CD14-positive monocyte (primary cell): Measurements from ENCODE around the gene WDR49. TPM values are rescaled to one million over a fixed set of nuclear protein-coding genes. Genes with fewer than 3 reads are reported as not detected.

Experiments
- DNase-seq, 3 donors: peaks; one replicate each; pipeline ENCODE4 v3.0.0-alpha.2; 2011 to 2022
- H2AFZ ChIP-seq: 2 replicates; pipeline ENCODE4 v1.6.0; 2012; ENCODE audit warnings: mild to moderate bottlenecking, low read depth, low read length, inconsistent platforms; ENCODE audit not compliant: insufficient read depth, poor library complexity, severe bottlenecking
- H3K27ac ChIP-seq, 2 donors: 1 replicate in 1 of 2; 2 replicates in 1 of 2; pipeline ENCODE4 v1.5.1; 2012 to 2013; ENCODE audit warnings: low read length in 2 of 2, control low read depth in 1 of 2, inconsistent platforms in 1 of 2, low read depth in 1 of 2, mild to moderate bottlenecking in 1 of 2
- H3K27me3 ChIP-seq, 2 donors: one replicate each; pipeline versions ENCODE4 v1.6.0 to v1.6.1; 2011 to 2013; ENCODE audit warnings: low read length in 2 of 2; ENCODE audit not compliant: control insufficient read depth in 2 of 2, insufficient read depth in 2 of 2
- H3K36me3 ChIP-seq, 2 donors: replicated peaks in 1 of 2; 1 replicate in 1 of 2; 2 replicates in 1 of 2; pipeline versions ENCODE4 v1.5.1 to v1.6.1; 2012 to 2013; ENCODE audit warnings: low read length in 2 of 2, control low read depth in 1 of 2, inconsistent platforms in 1 of 2, mild to moderate bottlenecking in 1 of 2; ENCODE audit not compliant: insufficient read depth in 2 of 2, control insufficient read depth in 1 of 2
- H3K4me1 ChIP-seq, 2 donors: 1 replicate in 1 of 2; 2 replicates in 1 of 2; pipeline versions ENCODE4 v1.5.1 to v1.6.1; 2012 to 2013; ENCODE audit warnings: low read length in 2 of 2, control low read depth in 1 of 2, inconsistent platforms in 1 of 2, mild to moderate bottlenecking in 1 of 2, moderate library complexity in 1 of 2; ENCODE audit not compliant: insufficient read depth in 2 of 2, control insufficient read depth in 1 of 2
- H3K4me2 ChIP-seq: replicated peaks from 2 replicates; pipeline ENCODE3; 2012; ENCODE audit warnings: low read length, moderate library complexity, mild to moderate bottlenecking; ENCODE audit not compliant: poor library complexity, severe bottlenecking; ENCODE audit errors: extremely low read depth
- H3K4me3 ChIP-seq, 3 experiments: fragments of 200-600 bp in 1 of 3; sonication (generic) in 1 of 3; replicated peaks in 1 of 3; 1 replicate in 2 of 3; 2 replicates in 1 of 3; pipeline ENCODE4 v1.5.1; 2011 to 2013; ENCODE audit warnings: low read length in 3 of 3, mild to moderate bottlenecking in 3 of 3, control low read depth in 2 of 3, low read depth in 2 of 3, inconsistent platforms in 1 of 3, moderate library complexity in 1 of 3
- H3K79me2 ChIP-seq: 2 replicates; pipeline ENCODE4 v1.6.0; 2012; ENCODE audit warnings: mild to moderate bottlenecking, control low read depth, inconsistent platforms, low read length, moderate library complexity; ENCODE audit not compliant: insufficient read depth
- H3K9ac ChIP-seq: 2 replicates; pipeline ENCODE4 v1.6.0; 2017; ENCODE audit warnings: low read length, mild to moderate bottlenecking; ENCODE audit not compliant: insufficient read depth, poor library complexity, severe bottlenecking
- H3K9me3 ChIP-seq, 2 donors: replicated peaks in 1 of 2; 1 replicate in 1 of 2; 2 replicates in 1 of 2; pipeline versions ENCODE4 v1.5.1 to v1.6.1; 2012 to 2013; ENCODE audit warnings: low read length in 2 of 2, control low read depth in 1 of 2; ENCODE audit not compliant: control insufficient read depth in 1 of 2, insufficient read depth in 1 of 2
- H4K20me1 ChIP-seq: 2 replicates; pipeline ENCODE4 v1.6.0; 2012; ENCODE audit warnings: mild to moderate bottlenecking, low read length, control low read depth, moderate library complexity; ENCODE audit not compliant: insufficient read depth
- H3K27ac Mint-ChIP-seq, 7 donors: one replicate each; pipeline ENCODE4 v1.8.0; 2020; ENCODE audit warnings: mild to moderate bottlenecking in 7 of 7, mixed read lengths in 7 of 7, moderate library complexity in 6 of 7, inconsistent platforms in 2 of 7
- H3K27me3 Mint-ChIP-seq, 3 donors: one replicate each; pipeline ENCODE4 v1.8.0; 2021 to 2022; ENCODE audit warnings: low read depth in 3 of 3, mild to moderate bottlenecking in 3 of 3, mixed read lengths in 3 of 3, moderate library complexity in 3 of 3, inconsistent platforms in 1 of 3
- H3K36me3 Mint-ChIP-seq, 2 donors: one replicate each; pipeline ENCODE4 v1.8.0; 2020; ENCODE audit warnings: mixed read lengths in 2 of 2, inconsistent platforms in 1 of 2, mild to moderate bottlenecking in 1 of 2
- H3K4me1 Mint-ChIP-seq: one replicate; pipeline ENCODE4 v1.8.0; 2020; ENCODE audit warnings: mild to moderate bottlenecking, mixed read lengths
- H3K4me3 Mint-ChIP-seq, 2 donors: one replicate each; pipeline ENCODE4 v1.8.0; 2020; ENCODE audit warnings: mild to moderate bottlenecking in 2 of 2, mixed read lengths in 2 of 2, moderate library complexity in 1 of 2
- H3K9me3 Mint-ChIP-seq, 7 donors: one replicate each; pipeline ENCODE4 v1.8.0; 2020 to 2022; ENCODE audit warnings: mixed read lengths in 7 of 7, mild to moderate bottlenecking in 6 of 7, moderate library complexity in 6 of 7, inconsistent platforms in 2 of 7
- WGBS: methylation state at CpG from one replicate; pipeline ENCODE4 v1.1.5; 2013; ENCODE audit warnings: missing lambda C conversion rate; ENCODE audit not compliant: insufficient coverage; 5-methylcytosine and 5-hydroxymethylcytosine counted together
- intact Hi-C, 2 donors: fragments of 100-400 bp; cut with micrococcal nuclease; formaldehyde crosslinking; loops; one replicate each; pipeline versions ENCODE4 v1.15.0 to v1.15.1; 2023
- polyA plus RNA-seq, 3 donors: library from polyadenylated mRNA; depleted of rRNA in 1 of 3; unstranded in 2 of 3; stranded (reverse) in 1 of 3; fragments of 300-500 nt in 2 of 3; fragments of >200 nt in 1 of 3; fragmentation: Illumina TruSeq in 2 of 3; gene quantifications; 1 replicate in 2 of 3; 2 replicates in 1 of 3; pipeline ENCODE4 v1.2.3, GENCODE V29; 2012 to 2021
- TF ChIP-seq, protein P1 (sequence below): fragments of 200-600 bp; IDR thresholded peaks from one replicate; pipeline ENCODE4 v1.8.0; 2022; ENCODE audit warnings: antibody characterized with exemption, mild to moderate bottlenecking

The WDR49 gene
- polyA plus RNA-seq, 3 donors: 1.1 to 5.0 (median 4.2) TPM

GRCh38 chr3:167611718-167612117 lies 42.0 kb downstream of the WDR49 start:
- H2AFZ ChIP-seq: no peak overlapping the region
- H3K4me1 Mint-ChIP-seq: no peaks in the 10 kb centered on the region

DNA sequence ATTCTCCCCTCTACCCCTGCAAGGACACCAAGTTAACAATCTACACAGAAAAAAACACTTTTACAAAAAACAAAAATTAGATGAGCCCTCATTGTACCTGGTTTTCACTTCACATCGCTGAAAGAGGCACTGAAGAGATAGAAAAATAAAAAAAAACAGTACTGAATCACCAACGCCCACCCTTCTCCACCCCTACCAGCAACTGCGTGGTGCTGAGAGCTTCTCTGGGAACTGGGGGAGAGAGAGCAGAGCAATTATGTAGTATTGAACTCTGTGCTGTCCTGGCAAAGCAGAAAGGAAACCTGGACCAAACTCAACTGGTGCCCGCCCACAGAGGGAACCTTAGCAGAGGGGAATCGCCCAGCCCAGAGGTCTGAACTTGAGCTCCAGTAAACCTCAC lies 44.6 kb downstream of the WDR49 start:
- Mint-ChIP-seq H3K4me1 (no peaks in the 10 kb centered on the region), H3K9me3 (peaks cover 0 to 4% (median 0%) of the 10 kb centered on the region in 7 donors), H3K36me3 (peaks cover 3 to 4% of the 10 kb centered on the region in 2 donors), H3K4me3 (no peak overlapping the region), H3K27me3 (no peaks in the 10 kb centered on the region), H3K27ac (peak overlapping the region in 1 of 7 donors; percentile 6)
- WGBS: 100% methylated on average over 1 of the region's 5 CpGs
- no peak for DNase-seq
- H2AFZ ChIP-seq: no peak overlapping the region
- H3K27me3 ChIP-seq: no peaks in the 10 kb centered on the region
- no peaks in the 10 kb centered on the region for H4K20me1 ChIP-seq
- no peak overlapping the region for H3K4me2 ChIP-seq
- H3K27ac ChIP-seq: no peak overlapping the region
- no peaks in the 10 kb centered on the region for H3K36me3 ChIP-seq
- intact Hi-C loops: no loop called here
- TF ChIP-seq, protein P1, sequence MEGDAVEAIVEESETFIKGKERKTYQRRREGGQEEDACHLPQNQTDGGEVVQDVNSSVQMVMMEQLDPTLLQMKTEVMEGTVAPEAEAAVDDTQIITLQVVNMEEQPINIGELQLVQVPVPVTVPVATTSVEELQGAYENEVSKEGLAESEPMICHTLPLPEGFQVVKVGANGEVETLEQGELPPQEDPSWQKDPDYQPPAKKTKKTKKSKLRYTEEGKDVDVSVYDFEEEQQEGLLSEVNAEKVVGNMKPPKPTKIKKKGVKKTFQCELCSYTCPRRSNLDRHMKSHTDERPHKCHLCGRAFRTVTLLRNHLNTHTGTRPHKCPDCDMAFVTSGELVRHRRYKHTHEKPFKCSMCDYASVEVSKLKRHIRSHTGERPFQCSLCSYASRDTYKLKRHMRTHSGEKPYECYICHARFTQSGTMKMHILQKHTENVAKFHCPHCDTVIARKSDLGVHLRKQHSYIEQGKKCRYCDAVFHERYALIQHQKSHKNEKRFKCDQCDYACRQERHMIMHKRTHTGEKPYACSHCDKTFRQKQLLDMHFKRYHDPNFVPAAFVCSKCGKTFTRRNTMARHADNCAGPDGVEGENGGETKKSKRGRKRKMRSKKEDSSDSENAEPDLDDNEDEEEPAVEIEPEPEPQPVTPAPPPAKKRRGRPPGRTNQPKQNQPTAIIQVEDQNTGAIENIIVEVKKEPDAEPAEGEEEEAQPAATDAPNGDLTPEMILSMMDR: no peak
- no peak overlapping the region for H3K9ac ChIP-seq
- no peaks in the 10 kb centered on the region for H3K79me2 ChIP-seq
- H3K4me3 ChIP-seq: no peak overlapping the region
- no peaks in the 10 kb centered on the region for H3K9me3 ChIP-seq
- H3K4me1 ChIP-seq: no peaks in the 10 kb centered on the region

More at GRCh38 chr3:167611718-167612117, 42.0 kb downstream of the WDR49 start:
- WGBS: no CpG with 5 or more reads among the region's 2 CpGs
- Histone ChIP-seq H3K4me1 (no peaks in the 10 kb centered on the region), H3K27me3 (no peaks in the 10 kb centered on the region), H3K9me3 (no peaks in the 10 kb centered on the region), H3K4me3 (no peak overlapping the region), H3K27ac (no peak overlapping the region), H3K4me2 (no peak overlapping the region), H3K79me2 (no peaks in the 10 kb centered on the region), H3K36me3 (no peaks in the 10 kb centered on the region), H3K9ac (no peak overlapping the region), H4K20me1 (no peaks in the 10 kb centered on the region)
- H3K36me3 Mint-ChIP-seq: peaks cover 3 to 4% of the 10 kb centered on the region in 2 donors
- H3K27ac Mint-ChIP-seq: no peak overlapping the region
- no peaks in the 10 kb centered on the region for H3K27me3 Mint-ChIP-seq
- no peak overlapping the region for H3K4me3 Mint-ChIP-seq
- TF ChIP-seq, protein P1: no peak
- H3K9me3 Mint-ChIP-seq: peaks cover 0 to 5% (median 0%) of the 10 kb centered on the region in 7 donors
- intact Hi-C loops: no loop called here
- no peak for DNase-seq
